ENCODE measurements around the gene DOC2B. TPM values are rescaled to one million over a fixed set of nuclear protein-coding genes. Genes with fewer than 3 reads are reported as not detected.

Gene DOC2B
- polyA plus RNA-seq, 3 donors: 0.02 to 0.19 TPM; not detected in 1

GRCh38 chr17:163514-164098 is 17.8 kb downstream of the DOC2B start:
- H3K4me3 ChIP-seq (replicated peaks in 1 of 3; ENCODE audit: low read depth in 2 of 3, low read length in 3 of 3): no peak overlapping the region
- no peak overlapping the region for H3K27ac ChIP-seq (ENCODE audit: low read depth in 1 of 2, low read length in 2 of 2)
- peaks cover 2% of the 10 kb centered on the region for H3K4me1 Mint-ChIP-seq
- H4K20me1 ChIP-seq (ENCODE audit: insufficient read depth, low read length): no peaks in the 10 kb centered on the region
- no peaks in the 10 kb centered on the region for H3K27me3 ChIP-seq (ENCODE audit: control insufficient read depth in 2 of 2, insufficient read depth in 2 of 2, low read length in 2 of 2)
- H3K79me2 ChIP-seq (ENCODE audit: insufficient read depth, low read length): no peaks in the 10 kb centered on the region
- H3K4me3 Mint-ChIP-seq: no peak overlapping the region
- intact Hi-C loops (cut with micrococcal nuclease): no loop called here
- no peaks in the 10 kb centered on the region for H3K4me1 ChIP-seq (ENCODE audit: control insufficient read depth in 1 of 2, insufficient read depth in 2 of 2, low read length in 2 of 2)
- peaks cover 0 to 2% (median 0%) of the 10 kb centered on the region in 7 donors for H3K9me3 Mint-ChIP-seq
- no peak for DNase-seq
- no peak overlapping the region for H3K4me2 ChIP-seq (replicated peaks; ENCODE audit: extremely low read depth, low read length, poor library complexity, severe bottlenecking)
- TF ChIP-seq, protein P1, sequence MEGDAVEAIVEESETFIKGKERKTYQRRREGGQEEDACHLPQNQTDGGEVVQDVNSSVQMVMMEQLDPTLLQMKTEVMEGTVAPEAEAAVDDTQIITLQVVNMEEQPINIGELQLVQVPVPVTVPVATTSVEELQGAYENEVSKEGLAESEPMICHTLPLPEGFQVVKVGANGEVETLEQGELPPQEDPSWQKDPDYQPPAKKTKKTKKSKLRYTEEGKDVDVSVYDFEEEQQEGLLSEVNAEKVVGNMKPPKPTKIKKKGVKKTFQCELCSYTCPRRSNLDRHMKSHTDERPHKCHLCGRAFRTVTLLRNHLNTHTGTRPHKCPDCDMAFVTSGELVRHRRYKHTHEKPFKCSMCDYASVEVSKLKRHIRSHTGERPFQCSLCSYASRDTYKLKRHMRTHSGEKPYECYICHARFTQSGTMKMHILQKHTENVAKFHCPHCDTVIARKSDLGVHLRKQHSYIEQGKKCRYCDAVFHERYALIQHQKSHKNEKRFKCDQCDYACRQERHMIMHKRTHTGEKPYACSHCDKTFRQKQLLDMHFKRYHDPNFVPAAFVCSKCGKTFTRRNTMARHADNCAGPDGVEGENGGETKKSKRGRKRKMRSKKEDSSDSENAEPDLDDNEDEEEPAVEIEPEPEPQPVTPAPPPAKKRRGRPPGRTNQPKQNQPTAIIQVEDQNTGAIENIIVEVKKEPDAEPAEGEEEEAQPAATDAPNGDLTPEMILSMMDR (IDR thresholded peaks at IDR 0.05): no peak
- no peaks in the 10 kb centered on the region for H3K9me3 ChIP-seq (replicated peaks in 1 of 2; ENCODE audit: control insufficient read depth in 1 of 2, insufficient read depth in 1 of 2, low read length in 2 of 2)
- H3K36me3 ChIP-seq (replicated peaks in 1 of 2; ENCODE audit: control insufficient read depth in 1 of 2, insufficient read depth in 2 of 2, low read length in 2 of 2): no peaks in the 10 kb centered on the region
- no peak overlapping the region for H3K27ac Mint-ChIP-seq
- 79% methylated on average over 10 of the region's 11 CpGs for WGBS (ENCODE audit: insufficient coverage)
- H3K27me3 Mint-ChIP-seq (ENCODE audit: low read depth in 3 of 3): peaks cover 0 to 4% (median 4%) of the 10 kb centered on the region in 3 donors
- no peaks in the 10 kb centered on the region for H3K36me3 Mint-ChIP-seq
- no peak overlapping the region for H2AFZ ChIP-seq (ENCODE audit: insufficient read depth, low read depth, low read length, poor library complexity, severe bottlenecking)
- no peak overlapping the region for H3K9ac ChIP-seq (ENCODE audit: insufficient read depth, low read length, poor library complexity, severe bottlenecking)

GRCh38 chr17:162689-163088 is 18.8 kb downstream of the DOC2B start:
- H3K27ac ChIP-seq (ENCODE audit: low read depth in 1 of 2, low read length in 2 of 2): no peak overlapping the region
- H4K20me1 ChIP-seq (ENCODE audit: insufficient read depth, low read length): no peaks in the 10 kb centered on the region
- H3K4me3 ChIP-seq (replicated peaks in 1 of 3; ENCODE audit: low read depth in 2 of 3, low read length in 3 of 3): no peak overlapping the region
- H3K9me3 ChIP-seq (replicated peaks in 1 of 2; ENCODE audit: control insufficient read depth in 1 of 2, insufficient read depth in 1 of 2, low read length in 2 of 2): no peaks in the 10 kb centered on the region
- Mint-ChIP-seq H3K27me3 (ENCODE audit: low read depth in 3 of 3) (peaks cover 0 to 4% (median 4%) of the 10 kb centered on the region in 3 donors), H3K36me3 (no peaks in the 10 kb centered on the region), H3K9me3 (peaks cover 0 to 2% (median 0%) of the 10 kb centered on the region in 7 donors), H3K27ac (no peak overlapping the region), H3K4me3 (no peak overlapping the region), H3K4me1 (peaks cover 2% of the 10 kb centered on the region)
- intact Hi-C loops (cut with micrococcal nuclease): no loop called here
- no peaks in the 10 kb centered on the region for H3K36me3 ChIP-seq (replicated peaks in 1 of 2; ENCODE audit: control insufficient read depth in 1 of 2, insufficient read depth in 2 of 2, low read length in 2 of 2)
- no peak for DNase-seq
- H3K27me3 ChIP-seq (ENCODE audit: control insufficient read depth in 2 of 2, insufficient read depth in 2 of 2, low read length in 2 of 2): no peaks in the 10 kb centered on the region
- 91% methylated on average over 11 of the region's 11 CpGs for WGBS (ENCODE audit: insufficient coverage)
- TF ChIP-seq, protein P1 (IDR thresholded peaks at IDR 0.05): no peak
- H3K4me1 ChIP-seq (ENCODE audit: control insufficient read depth in 1 of 2, insufficient read depth in 2 of 2, low read length in 2 of 2): no peaks in the 10 kb centered on the region
- H2AFZ ChIP-seq (ENCODE audit: insufficient read depth, low read depth, low read length, poor library complexity, severe bottlenecking): no peak overlapping the region
- H3K79me2 ChIP-seq (ENCODE audit: insufficient read depth, low read length): no peaks in the 10 kb centered on the region
- no peak overlapping the region for H3K4me2 ChIP-seq (replicated peaks; ENCODE audit: extremely low read depth, low read length, poor library complexity, severe bottlenecking)
- H3K9ac ChIP-seq (ENCODE audit: insufficient read depth, low read length, poor library complexity, severe bottlenecking): no peak overlapping the region
